HG03460 (cell line): ENCODE measurements around the gene SDHAF1.
"Not testable (repeated sequence)": the region's sequence is repeated elsewhere in the genome, so short reads cannot be mapped to it uniquely, and the experiment has no call there.

Experiments used
- ATAC-seq: cut with Tn5 transposase; IDR thresholded peaks from one replicate; pipeline ENCODE4 v1.9.1; 2021; ENCODE audit not compliant: unreplicated experiment

The SDHAF1 gene, protein sequence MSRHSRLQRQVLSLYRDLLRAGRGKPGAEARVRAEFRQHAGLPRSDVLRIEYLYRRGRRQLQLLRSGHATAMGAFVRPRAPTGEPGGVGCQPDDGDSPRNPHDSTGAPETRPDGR

GRCh38 chr19:35995048-35995993 is at the start of gene SDHAF1:
SDHAF1 (plus strand) TSS chr19:35995188; CDS start chr19:35995275, 87 bp downstream.
- peak; percentile 81 for ATAC-seq

- ATAC-seq: no peak
Measured at GRCh38 chr19:35946203-35946602, 48.8 kb upstream of the SDHAF1 start.

- ATAC-seq: no peak
Measured at GRCh38 chr19:35949131-35949530, 45.9 kb upstream of the SDHAF1 start.

DNA sequence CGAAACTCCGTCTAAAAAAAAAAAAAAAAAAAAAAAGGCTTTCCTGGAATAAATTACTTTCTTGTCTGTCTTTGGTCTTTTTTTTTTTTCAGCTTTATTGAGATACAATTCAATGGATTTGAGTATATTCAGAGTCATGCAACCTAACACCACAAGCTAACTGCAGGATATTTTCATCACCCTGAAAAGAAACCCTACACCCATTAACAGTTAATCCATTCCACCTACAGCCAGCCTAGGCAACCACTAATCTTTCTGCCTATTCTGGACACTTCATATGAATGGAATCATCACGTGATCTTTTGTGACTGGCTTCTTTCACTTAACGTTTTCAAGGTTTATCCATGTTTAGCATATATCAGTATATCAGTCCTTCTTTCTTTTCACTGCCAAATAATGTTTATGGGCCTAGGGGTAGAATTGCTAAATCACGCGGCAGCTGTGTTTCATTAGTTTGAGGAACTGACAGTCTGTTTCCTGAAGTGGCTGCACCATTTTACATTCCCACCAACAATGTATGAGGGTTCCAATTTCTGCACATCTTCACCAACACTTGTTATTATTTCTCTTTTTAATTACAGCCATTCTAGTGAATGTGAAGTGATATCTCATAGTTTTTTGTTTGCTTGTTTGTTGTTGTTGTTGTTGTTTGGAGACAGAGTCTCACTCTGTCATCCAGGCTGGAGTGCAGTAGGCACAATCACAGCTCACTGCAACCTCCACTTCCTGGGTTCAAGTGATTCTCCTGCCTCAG is 38.9 kb upstream of the SDHAF1 start:
- ATAC-seq: no peak

GRCh38 chr19:35957411-35957810 is 37.6 kb upstream of the SDHAF1 start:
- not testable (repeated sequence) for ATAC-seq

DNA sequence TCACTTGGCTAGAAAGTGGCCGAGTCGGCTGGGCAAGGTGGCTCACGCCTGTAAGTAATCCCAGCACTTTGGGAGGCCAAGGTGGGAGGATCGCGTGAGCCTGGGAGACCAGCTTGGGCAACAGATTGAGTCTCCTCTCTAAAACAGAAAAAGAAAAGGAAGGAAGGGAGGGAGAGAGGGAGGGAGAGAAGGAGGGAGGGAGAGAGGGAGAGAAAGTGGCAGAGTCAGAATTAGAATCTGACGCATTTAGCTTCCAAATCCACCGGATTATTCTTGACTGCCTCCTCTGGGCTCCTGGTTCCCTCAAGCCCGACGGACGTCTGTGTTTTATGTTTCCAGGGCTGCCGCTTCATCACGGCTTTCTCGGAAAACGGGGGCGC is 36.3 kb upstream of the SDHAF1 start:
- no peak for ATAC-seq

DNA sequence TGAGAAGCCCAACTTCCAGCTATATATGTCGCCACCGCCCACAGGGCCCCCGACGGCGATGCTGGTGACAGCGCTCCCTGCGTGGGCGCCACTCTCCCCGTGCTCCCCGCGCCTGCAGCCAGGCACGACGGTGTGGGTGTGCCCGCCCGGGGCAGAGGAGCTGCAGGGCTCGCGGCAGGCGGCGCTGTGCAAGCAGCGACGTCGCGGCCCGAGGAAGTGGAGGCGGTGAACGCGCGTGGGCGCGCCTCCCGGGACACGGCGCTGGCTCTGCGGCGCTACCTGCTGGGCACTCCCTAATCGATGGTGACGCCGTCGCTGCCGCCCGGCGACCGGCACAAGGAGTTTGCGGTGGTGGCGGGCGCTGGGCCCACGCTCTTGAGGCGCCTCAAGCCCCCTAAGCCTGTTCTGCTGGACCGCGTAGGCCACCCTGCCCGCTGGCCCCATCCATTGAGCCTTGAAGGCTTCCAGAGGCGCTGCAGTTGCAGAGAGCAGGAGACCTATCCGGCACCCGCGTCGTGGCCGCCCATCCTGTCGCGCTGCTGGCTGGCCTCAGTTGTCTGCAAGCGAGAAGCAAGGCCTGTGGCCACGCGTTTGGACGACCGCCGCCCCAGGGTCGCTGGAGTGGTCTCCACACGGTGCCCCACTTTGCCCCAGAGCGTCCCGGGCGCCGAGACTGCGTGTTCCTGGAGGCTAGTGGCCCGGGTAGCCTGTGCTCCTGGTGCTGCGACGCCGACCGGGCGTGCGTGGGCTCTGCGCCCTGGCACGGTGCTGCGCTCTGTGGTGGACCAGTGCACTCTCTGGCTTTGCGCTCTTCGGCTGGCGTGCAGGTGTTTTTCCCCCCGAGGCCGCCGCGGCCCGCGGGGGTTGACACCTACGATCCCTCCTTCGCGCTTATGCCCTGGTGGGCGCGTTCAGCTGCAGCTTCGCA is 35.7 kb upstream of the SDHAF1 start:
- ATAC-seq: no peak

DNA sequence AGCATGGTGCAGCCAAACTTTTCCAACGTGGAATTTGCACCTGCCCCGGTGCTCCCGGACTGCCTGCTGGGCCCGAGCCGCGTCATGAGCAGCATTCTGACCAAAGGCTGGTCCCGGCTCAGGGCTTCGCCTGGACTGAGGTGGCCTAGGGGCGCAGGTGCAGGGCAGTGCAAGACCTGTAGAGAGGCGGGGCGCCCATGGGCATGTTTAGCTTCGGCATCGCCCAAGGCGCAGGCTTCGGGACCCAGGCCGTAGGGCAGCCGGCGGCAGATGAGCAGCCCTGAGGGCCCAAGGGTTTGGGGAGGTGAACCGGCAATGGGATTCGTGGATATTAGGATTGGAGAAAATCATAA is 35.0 kb upstream of the SDHAF1 start:
- no peak for ATAC-seq

DNA sequence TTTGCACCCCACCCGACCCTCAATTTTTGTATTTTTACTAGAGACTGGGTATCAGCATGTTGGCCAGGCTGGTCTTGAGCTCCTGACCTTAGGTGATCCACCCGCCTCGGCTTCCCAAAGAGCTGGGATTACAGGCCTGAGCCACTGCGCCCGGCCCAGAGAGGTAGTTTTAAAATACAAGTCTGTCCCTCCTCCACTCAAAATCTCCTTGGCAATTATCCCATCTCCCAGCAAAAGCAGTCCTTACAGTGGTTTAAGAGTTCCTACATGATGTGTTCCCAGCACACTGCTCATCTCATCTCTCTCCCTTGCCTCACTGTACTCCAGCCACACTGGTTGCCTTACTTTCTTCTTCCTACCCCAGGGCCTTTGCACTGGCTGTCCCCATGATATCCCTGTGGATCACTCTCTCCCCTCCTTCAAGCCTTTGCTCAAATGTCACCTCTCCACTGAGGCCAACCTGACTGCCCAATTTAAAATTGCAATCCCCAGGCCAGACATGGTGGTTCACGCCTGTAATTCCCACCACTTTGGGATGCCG is 34.5 kb upstream of the SDHAF1 start:
- no peak for ATAC-seq

GRCh38 chr19:35963514-35963913 is 31.5 kb upstream of the SDHAF1 start:
- no peak for ATAC-seq

DNA sequence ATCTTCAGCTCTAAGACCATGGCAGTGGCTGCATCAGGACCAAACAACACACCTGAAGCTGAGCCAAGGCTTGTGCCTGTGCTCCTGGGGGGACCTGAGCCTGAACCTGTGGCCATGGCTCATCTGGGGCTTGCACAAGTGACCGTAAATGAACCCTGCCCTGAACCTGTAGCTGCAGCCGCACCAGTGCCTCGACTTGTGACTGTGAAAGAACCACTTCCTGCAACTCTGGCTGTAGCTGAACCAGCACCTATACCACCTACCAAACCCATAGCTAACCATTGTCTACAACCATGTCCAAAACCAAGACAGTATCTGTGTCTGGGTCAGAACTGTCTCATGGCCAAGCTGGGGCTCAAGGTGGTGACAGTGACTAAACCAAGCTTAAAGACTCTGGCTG is 28.2 kb upstream of the SDHAF1 start:
- ATAC-seq: no peak

DNA sequence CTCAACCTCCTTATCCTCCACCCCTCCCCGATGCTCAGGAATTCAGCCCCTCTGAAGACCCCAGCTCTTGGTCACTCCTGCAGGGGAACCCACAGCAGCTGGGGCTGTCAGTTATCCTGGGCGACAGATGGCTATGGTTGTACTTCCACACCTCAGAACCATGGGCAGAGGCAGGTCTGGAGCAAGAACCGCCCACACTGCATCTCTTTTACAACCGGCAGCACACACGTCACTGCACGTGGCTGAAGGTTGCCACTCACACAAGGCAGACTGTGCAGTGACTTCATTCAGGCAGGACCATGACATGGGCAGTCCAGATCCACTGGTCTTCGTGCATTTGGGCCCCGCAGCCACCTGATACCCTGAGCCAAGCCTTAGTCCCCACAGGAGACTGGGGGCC is 21.5 kb upstream of the SDHAF1 start:
- ATAC-seq: no peak

DNA sequence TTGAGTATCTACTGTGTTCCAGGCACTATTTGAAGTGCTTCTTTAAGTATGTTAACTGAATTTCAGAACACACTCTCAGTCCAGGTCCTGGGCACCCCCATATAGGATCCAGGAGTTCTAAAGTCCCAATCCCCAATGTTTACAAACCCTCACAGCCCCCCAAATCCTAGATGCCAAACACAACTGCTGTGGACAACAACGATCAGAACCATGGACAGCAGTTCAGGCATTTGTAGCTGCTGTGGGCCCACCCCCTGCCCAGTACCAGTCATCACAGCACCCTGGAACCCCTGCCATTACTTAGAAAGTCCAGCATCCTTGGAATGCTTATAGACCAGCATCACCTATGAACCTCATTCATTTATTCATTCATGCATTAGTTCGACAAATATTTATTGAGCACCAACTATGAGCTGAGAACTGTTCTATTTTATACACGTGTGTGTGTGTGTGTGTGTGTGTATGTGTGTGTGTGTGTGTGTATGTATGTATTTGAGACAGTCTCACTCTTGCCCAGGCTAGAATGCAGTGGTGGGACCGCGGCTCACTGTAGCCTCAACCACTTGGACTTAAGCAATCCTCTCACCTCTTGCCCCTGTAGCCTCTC is 19.3 kb upstream of the SDHAF1 start:
- ATAC-seq: no peak

GRCh38 chr19:35977446-35978222 is 17.4 kb upstream of the SDHAF1 start:
- no peak for ATAC-seq

- no peak for ATAC-seq
Measured at GRCh38 chr19:35978271-35978670, 16.7 kb upstream of the SDHAF1 start.

- ATAC-seq: no peak
Measured at GRCh38 chr19:35978832-35979365, 16.1 kb upstream of the SDHAF1 start.

DNA sequence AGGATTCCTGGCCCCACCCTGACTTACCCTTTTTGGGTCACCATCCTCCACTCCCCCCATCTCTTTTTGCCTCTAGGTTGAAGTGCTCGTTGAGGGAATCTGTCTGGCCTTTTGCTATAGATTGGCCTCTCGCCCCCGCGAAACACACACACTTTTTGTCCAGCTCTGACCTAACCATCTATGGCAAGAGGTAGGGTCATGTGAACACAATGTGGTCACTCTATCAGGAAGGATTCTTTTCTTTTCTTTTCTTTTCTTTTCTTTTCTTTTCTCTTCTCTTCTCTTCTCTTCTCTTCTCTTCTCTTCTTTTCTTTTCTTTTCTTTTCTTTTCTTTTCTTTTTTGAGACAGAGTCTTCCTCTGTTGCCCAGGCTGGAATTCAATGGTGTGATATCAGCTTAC is 14.0 kb upstream of the SDHAF1 start:
- not testable (repeated sequence) for ATAC-seq

DNA sequence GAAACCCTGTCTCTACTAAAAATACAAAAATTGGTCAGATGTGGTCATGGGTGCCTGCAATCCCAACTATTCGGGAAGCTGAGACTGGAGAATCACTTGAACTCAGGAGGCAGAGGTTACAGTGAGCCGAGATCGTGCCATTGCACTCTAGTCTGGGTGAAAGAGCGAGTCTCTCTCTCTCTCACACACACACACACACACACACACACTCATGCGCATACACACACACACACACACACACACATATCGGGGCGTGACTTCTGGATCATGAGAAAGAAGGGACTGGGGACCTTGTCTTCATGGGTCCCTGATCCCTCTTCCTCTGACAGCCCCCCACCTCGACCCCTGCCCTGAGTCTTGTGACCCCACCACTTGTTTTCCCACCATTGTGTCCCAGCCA is 11.8 kb upstream of the SDHAF1 start:
- no peak for ATAC-seq

DNA sequence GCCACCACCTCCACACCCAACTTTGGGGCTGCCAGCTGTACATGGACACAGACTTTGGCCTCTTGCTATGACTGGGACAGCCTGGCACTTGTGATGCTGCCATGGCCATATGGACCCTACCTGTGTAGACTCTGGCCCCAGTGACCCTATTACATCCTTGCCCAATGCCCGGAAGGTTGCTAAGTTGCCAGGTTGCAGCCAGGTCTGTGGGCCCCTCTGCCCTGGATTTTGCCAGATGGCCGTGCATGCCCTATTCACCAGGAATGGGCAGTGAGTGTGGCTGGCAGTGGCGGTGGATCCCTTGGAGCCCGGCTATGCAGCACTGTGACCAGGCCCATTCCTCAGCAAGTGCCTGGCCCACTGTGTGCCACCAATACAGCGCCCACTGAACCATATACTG is 8.9 kb upstream of the SDHAF1 start:
- ATAC-seq: no peak
